ENCODE data around the gene TOP3A.

The TOP3A gene

DNA sequence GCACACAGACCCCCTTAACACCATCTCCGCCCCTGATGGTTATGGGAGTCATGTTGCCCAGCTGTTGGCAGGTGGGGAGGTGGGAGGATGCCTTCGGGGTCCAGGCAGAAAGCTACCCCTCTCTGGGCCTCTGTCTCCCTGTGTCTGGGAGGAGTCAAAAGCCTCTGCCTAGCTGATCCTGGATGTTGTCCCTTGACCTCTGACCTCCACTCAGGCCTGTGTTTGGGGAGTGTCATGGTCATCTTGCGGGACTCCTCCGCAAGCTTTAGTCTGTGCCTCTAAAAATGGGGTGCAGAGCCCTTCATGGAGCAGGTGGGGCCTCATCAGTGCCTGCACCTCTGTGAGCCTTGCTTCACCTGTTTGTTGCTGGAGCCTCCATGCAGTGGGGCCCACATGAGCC is 85.5 kb downstream of the TOP3A start:
- DNase-seq: no peak

GRCh38 chr17:18228176-18228682 is 86.6 kb downstream of the TOP3A start:
- no peak for DNase-seq

DNA sequence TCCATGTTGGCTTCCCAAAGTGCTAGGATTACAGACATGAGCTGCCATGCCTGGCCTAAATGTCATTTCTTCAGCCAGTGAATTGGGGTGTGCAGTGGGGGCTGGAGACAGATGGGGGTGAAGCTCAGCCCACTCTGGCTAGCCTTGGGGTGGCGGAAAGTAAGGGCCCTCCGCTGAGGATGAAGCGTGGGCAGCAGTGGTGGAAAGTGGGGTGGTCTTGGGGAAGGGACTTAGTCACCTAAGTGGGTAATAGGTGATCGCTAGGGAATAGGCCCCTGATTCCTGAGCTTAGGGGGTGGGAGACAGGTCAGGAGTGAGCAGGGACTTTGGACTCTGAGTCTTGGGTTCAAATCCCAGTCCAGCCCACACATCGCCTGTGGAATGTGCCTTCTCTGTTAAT is 87.2 kb downstream of the TOP3A start:
- DNase-seq: no peak

- DNase-seq: no peak
These were observed 88.4 kb downstream of the TOP3A start for GRCh38 chr17:18226284-18226945.

DNA sequence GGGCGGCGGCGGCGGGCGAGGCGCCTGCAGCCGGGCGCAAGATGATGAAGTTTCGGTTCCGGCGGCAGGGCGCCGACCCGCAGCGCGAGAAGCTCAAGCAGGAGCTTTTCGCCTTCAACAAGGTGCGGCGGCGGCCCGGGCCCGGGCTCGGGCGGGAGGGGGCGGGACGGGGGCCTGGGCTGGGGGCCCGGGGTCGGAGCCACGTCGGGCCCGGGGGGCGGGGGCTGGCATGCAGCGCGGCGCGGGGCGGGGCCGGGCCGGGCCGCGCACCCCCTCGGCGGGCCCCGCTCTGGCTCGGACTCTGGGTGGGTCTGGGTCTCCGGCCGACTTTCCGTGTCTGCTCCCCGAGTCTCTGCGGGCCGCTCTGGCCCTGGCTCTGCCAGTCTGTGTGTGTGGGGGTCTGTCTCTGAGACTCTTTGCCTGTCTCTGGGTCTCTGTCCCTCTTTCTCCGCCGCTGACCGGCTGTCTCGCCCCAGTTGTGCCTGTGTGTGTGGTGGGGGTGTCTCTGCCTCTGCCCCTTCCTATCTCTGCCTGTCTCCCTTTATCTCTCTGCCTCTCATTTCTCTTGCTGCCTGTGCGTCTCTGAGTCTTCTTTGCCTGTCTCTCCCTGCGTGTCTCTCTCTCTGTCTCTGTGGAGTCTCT is 89.0 kb downstream of the TOP3A start:
- no peak for DNase-seq

DNA sequence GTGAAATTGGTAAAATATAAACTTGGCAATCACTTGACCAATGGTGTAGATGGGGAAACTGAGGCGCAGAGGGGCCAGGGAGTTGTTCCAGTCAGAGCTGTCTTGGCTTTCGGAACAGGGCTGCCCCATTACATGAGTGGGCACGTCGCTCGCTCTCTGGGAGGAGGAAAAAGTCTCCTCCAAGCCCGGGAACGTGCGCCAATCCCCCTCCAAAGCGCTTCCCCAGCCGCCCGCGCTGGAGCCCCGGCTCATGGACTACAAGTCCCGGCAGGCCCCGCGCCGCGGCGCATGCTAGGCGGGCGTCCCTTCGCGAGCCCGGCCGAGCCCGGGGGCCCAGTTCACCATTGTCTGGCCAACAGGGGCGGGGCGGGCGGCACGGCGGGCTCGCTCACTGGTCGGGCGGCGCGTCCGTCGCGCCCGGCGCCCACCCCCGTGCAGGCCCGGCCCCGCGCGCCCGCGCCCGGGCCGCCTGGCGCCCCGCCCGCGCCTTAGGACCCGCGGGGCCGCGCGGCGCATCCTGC is 89.6 kb downstream of the TOP3A start, which contains the start of gene LLGL1:
Gene LLGL1 (plus strand): TSS at position 515 of the 521 bp plus-strand sequence. CDS start 48 bp downstream, outside the sequence.
- DNase-seq: peak; percentile 61

- no peak for DNase-seq
These were observed 90.2 kb downstream of the TOP3A start for GRCh38 chr17:18224387-18225120.

GRCh38 chr17:18224053-18224386 is 90.8 kb downstream of the TOP3A start:
- no peak for DNase-seq

All from DMS79 (cell line).